ENCODE data around the gene TLK2.
"Not testable (repeated sequence)": the region's sequence is repeated elsewhere in the genome, so short reads cannot be mapped to it uniquely, and the experiment has no call there.

The TLK2 gene

GRCh38 chr17:62490990-62491389 is 12.4 kb downstream of the TLK2 start:
- DNase-seq (ENCODE audit: low spot score) = not testable (repeated sequence)

- not testable (repeated sequence) for DNase-seq (ENCODE audit: low spot score)
These were observed 14.5 kb downstream of the TLK2 start for GRCh38 chr17:62493049-62493655.

GRCh38 chr17:62494073-62494472 is 15.4 kb downstream of the TLK2 start:
- DNase-seq (ENCODE audit: low spot score) = not testable (repeated sequence)

- not testable (repeated sequence) for DNase-seq (ENCODE audit: low spot score)
These were observed 17.7 kb downstream of the TLK2 start for GRCh38 chr17:62496344-62496743.

- DNase-seq (ENCODE audit: low spot score) = not testable (repeated sequence)
These were observed 20.2 kb downstream of the TLK2 start for GRCh38 chr17:62498796-62499195.

GRCh38 chr17:62500463-62500862 is 21.8 kb downstream of the TLK2 start:
- DNase-seq (ENCODE audit: low spot score) = not testable (repeated sequence)

GRCh38 chr17:62504857-62505256 is 26.2 kb downstream of the TLK2 start:
- not testable (repeated sequence) for DNase-seq (ENCODE audit: low spot score)

- DNase-seq (ENCODE audit: low spot score) = not testable (repeated sequence)
These were observed 28.7 kb downstream of the TLK2 start for GRCh38 chr17:62507191-62507836.

GRCh38 chr17:62510247-62510819 is 31.7 kb downstream of the TLK2 start:
- DNase-seq (ENCODE audit: low spot score) = not testable (repeated sequence)

- not testable (repeated sequence) for DNase-seq (ENCODE audit: low spot score)
These were observed 32.4 kb downstream of the TLK2 start for GRCh38 chr17:62511014-62511413.

GRCh38 chr17:62516376-62516775 is 37.8 kb downstream of the TLK2 start:
- not testable (repeated sequence) for DNase-seq (ENCODE audit: low spot score)

GRCh38 chr17:62521295-62521694 is 42.7 kb downstream of the TLK2 start:
- not testable (repeated sequence) for DNase-seq (ENCODE audit: low spot score)

GRCh38 chr17:62524077-62524476 is 45.5 kb downstream of the TLK2 start:
- DNase-seq (ENCODE audit: low spot score) = not testable (repeated sequence)

GRCh38 chr17:62525317-62525716 is 46.7 kb downstream of the TLK2 start:
- not testable (repeated sequence) for DNase-seq (ENCODE audit: low spot score)

- DNase-seq (ENCODE audit: low spot score) = not testable (repeated sequence)
These were observed 52.3 kb downstream of the TLK2 start for GRCh38 chr17:62530936-62531335.

- not testable (repeated sequence) for DNase-seq (ENCODE audit: low spot score)
These were observed 57.9 kb downstream of the TLK2 start for GRCh38 chr17:62536557-62536956.

GRCh38 chr17:62541073-62541472 is 62.4 kb downstream of the TLK2 start:
- not testable (repeated sequence) for DNase-seq (ENCODE audit: low spot score)

GRCh38 chr17:62543278-62543775 is 64.7 kb downstream of the TLK2 start:
- DNase-seq (ENCODE audit: low spot score) = not testable (repeated sequence)

GRCh38 chr17:62546066-62546465 is 67.4 kb downstream of the TLK2 start:
- not testable (repeated sequence) for DNase-seq (ENCODE audit: low spot score)

- not testable (repeated sequence) for DNase-seq (ENCODE audit: low spot score)
These were observed 74.4 kb downstream of the TLK2 start for GRCh38 chr17:62552851-62553659.

GRCh38 chr17:62557532-62557931 is 78.9 kb downstream of the TLK2 start:
- DNase-seq (ENCODE audit: low spot score) = not testable (repeated sequence)

- DNase-seq (ENCODE audit: low spot score) = not testable (repeated sequence)
These were observed 80.3 kb downstream of the TLK2 start for GRCh38 chr17:62558941-62559340.
